Fibroblast of lung (primary cell): ENCODE measurements around the gene IL16.

Experiments
- CTCF ChIP-seq, 2 donors: IDR thresholded peaks in 1 of 2; conservative IDR thresholded peaks in 1 of 2; 1 replicate in 1 of 2; 2 replicates in 1 of 2; pipeline ENCODE4 v1.5.1; 2011 to 2012; ENCODE audit warnings: low read length in 2 of 2, control low read depth in 1 of 2, inconsistent platforms in 1 of 2, low read depth in 1 of 2, mild to moderate bottlenecking in 1 of 2
- EZH2 ChIP-seq: IDR thresholded peaks from 2 replicates; pipeline ENCODE4 v1.5.1; 2012; ENCODE audit warnings: low read length, control low read depth, mild to moderate bottlenecking; ENCODE audit errors: missing control alignments

DNA sequence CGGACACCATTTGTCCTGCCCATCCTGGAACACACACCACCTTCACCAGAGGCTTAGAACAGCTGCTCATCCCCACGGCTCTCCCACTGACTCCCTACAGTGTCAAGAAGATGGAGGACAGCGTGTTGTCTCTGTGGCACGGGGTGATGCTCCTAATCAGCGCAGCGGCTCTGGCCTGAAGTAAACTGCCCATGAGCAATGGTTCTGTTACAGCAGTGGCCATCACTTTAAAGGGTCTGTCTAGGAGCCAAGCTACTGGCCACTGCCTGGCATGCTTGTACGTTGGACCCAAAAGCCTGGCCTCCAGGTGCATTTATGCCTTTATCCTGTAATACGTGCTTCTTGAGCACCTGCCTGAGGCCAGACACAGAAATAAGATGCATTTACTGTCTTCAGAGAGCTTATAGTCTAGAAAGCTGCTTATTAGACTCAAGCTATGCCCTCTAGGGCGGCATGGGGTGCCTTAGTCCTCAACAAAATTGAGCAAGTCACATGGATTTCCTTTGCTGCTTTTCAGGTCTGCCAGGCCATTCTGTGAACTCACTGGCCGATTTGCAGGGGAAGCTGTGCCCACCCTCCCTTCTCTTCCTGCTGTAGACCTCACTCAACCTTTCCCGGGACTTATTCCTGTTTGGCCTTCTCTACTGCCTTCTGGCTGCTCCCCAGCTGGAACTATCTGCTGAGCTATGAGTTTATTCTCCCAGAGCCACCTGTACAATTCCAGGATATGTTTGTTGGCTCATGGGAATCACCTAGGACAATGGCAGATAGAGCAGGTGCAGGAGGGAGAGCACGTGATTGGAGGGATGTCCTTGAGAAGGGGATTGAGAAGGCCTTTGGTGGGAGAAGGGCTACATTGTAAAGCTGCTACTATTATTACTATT is 75.3 kb downstream of the IL16 start:
- TF ChIP-seq CTCF (conservative IDR thresholded peaks at IDR 0.05 in 1 of 2, IDR thresholded peaks at IDR 0.05 in 1 of 2; ENCODE audit: low read depth in 1 of 2, low read length in 2 of 2) (no peak), EZH2 (no peak)
